ENCODE data around the gene DLX4.

DLX4 gene

GRCh38 chr17:50021681-50022370 lies 52.8 kb downstream of the DLX4 start:
- DNase-seq: no peak

DNA sequence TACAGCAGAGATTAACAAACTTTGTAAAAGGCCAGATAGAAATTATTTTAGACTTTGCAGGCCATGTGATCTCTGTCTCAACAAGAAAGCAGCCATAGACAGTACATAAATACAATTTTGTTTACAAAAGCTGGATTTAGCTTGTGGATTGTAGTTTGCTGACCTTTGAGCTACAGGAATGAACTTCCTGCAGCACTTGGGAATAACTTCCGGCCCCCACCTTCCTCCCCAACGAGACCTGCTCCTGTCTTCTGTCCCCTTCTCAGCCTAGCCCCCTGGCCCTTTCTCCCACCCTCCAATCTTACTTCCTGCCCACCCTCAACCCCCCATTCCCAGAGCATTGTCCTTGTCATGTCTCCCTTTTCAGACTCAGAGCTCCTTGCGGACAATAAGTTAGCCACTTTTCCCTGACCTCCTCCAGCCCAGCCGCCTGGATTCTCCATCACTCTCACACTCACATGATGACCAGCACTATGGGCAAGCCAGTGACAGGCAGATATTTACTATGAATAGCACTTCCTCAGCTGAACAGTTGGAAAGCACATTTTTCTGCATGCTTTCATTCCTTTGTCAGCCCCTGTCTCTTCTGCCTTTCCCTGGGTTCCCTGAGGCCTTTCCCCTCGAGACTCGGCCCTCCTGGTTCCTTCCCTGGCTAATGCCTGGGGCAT lies 53.6 kb downstream of the DLX4 start:
- DNase-seq: no peak

DNA sequence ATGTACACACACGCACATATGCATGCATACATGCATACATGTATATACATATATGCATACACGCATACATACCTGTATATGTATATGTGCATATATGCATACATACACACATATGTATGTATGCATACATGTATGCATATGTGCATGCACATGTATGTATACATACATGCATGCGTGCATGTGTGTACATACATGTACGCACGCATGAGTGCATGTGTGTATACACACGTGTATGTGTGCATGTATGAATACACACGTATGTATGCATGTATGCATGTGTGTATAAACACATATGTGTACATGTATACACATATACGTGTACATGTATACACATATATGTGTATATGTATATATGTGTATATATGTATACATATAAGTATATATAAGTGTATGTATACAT lies 54.5 kb downstream of the DLX4 start:
- DNase-seq: no peak

Data from activated CD4-positive, alpha-beta T cell treated with anti-CD3 and anti-CD28 coated beads, Interleukin-2, Interleukin-6, amounts not matched to agents 100 ng/mL and 50 ng/mL, durations not matched to agents 16 hours and 8 hours (primary cell).